GM12874 (cell line): ENCODE measurements around the gene SLC6A2.

Experiments
- TF ChIP-seq, protein P1 (sequence below): IDR thresholded peaks from 2 replicates; pipeline ENCODE4 v1.5.1; 2011; ENCODE audit warnings: low read depth, mild to moderate bottlenecking, control low read depth, low read length, moderate library complexity; ENCODE audit not compliant: insufficient read depth

The SLC6A2 gene

DNA sequence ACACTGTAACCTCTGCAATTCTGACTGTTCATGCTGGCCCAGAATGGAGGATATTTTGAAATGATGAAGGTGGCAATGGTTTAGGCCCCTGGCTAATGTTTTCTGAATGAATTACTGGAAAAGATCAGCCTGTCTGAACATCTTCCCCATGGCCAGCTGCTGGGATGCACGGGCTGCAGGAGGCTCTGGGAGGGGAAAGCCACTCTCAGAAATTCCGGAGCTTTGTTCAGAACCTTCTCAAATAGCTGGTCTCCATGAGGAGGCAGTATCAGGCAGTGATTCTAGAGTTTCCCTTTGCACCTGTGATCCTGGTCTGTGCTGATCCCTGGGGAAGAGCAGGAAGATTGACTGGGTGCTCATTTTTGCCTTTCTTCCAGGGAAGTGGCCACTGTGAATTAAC lies 5.0 kb downstream of the SLC6A2 start:
- TF ChIP-seq, protein P1, sequence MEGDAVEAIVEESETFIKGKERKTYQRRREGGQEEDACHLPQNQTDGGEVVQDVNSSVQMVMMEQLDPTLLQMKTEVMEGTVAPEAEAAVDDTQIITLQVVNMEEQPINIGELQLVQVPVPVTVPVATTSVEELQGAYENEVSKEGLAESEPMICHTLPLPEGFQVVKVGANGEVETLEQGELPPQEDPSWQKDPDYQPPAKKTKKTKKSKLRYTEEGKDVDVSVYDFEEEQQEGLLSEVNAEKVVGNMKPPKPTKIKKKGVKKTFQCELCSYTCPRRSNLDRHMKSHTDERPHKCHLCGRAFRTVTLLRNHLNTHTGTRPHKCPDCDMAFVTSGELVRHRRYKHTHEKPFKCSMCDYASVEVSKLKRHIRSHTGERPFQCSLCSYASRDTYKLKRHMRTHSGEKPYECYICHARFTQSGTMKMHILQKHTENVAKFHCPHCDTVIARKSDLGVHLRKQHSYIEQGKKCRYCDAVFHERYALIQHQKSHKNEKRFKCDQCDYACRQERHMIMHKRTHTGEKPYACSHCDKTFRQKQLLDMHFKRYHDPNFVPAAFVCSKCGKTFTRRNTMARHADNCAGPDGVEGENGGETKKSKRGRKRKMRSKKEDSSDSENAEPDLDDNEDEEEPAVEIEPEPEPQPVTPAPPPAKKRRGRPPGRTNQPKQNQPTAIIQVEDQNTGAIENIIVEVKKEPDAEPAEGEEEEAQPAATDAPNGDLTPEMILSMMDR = no peak

DNA sequence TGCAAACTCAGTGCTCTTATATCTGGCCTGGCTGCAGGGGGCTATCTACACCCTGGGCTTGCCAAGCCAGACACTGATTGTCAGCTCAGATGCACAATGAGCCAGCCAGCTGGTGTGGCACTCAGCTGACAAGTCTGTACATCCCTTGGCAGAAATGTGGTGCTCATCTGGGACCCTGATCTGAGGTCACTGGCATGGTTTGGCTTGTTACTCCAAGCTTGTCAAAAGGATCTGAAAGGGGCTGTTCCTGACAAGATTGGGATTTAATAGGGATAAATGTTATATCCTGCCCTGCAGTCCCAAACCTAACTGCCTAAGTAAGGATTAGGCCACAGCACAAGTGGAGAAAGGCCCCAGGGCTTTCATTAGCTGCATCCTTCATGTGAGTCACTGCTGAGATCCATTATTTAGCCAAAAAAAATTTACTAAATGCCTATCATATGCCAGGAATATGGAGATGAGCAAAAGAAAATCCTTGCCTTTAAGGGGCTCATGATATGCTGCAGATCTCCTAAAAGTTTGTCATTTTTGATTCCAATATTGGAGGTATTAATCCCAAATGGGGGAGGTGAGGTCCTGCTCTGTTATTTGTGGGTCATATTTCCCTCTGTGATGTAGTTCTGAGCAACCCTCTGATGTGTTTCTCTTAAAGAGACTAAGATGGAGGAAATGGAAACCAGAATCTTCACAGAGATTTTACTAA lies 6.3 kb downstream of the SLC6A2 start:
- TF ChIP-seq, protein P1 = no peak

DNA sequence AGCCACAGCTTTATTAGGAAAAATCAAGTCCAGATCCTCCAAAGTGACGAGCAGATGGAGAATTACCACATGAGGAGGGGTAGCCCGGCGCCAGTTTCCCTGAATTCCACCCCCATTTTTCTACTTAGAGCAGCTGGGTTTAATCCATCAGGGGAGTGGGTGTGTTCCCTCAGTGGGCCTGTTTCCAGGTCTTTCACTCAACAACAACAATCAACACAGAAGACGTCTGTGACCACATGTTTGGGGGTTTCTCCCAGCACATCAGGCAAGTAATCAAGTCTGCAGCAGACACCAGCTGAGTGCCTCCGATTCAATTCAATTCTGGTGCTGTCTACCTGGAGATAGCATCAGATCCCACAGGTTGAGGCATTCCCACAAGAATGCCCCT lies 6.8 kb downstream of the SLC6A2 start:
- TF ChIP-seq, protein P1 = no peak

DNA sequence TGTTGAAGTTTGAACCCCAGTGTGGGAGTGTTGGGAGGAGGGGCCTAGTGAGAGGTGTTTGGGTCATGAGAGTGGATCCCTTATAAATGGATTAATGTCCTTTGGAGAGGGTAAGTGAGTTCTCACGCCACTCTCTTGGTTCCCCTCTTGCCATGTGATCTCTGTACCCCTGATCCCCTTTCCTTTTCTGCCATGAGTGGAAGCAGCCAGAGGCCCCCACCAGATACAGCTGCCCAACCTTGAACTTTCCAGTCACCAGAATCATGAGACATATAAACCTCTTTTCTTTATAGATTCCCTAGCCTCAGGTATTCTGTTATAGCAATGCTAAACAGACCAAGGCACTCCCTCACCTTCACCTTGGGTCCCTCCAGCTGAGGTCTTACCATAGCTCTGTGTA lies 7.4 kb downstream of the SLC6A2 start:
- TF ChIP-seq, protein P1 = no peak

DNA sequence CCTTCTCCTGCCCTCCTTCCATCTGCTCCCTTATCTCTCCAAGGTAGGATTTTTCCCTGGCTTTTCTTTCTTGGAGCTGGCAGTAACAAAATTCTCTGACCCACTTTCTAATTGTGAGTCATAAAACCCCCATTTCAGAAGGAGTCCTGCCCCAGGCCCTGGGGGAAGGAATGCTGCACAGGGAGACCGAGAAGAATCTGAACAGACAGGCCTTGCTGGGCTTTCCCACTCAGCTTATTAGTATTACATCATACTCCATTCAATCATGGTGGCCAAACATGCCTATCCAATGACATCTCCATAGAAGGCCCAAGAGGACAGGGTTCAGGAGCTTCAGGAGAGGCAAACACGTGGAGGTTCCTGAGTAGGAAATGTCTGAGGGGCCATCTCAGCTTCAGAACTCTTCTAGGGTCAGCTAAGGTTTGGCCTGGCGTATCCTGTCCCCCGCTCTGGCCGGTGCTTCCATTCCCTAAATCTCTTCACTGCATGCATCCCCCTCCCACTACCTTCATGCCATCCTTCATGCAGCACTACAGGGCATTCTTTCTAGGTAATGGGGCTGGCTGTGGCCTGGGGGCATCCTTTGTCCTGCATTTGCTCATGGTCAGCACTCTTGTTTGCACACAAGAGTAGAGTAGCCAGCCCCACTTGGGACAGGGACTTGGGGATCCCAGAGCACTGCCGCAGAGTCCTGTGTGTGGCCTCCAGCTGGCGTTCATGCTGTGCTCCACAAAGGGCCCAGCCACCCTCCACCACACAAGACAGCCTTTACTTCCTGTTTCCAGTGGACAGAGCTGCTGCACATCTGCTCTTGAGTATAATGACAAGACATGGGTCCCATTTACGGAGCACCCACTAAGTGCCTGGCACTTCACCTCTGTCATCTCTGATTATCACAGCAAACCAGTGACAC lies 8.2 kb downstream of the SLC6A2 start:
- TF ChIP-seq, protein P1 = no peak

DNA sequence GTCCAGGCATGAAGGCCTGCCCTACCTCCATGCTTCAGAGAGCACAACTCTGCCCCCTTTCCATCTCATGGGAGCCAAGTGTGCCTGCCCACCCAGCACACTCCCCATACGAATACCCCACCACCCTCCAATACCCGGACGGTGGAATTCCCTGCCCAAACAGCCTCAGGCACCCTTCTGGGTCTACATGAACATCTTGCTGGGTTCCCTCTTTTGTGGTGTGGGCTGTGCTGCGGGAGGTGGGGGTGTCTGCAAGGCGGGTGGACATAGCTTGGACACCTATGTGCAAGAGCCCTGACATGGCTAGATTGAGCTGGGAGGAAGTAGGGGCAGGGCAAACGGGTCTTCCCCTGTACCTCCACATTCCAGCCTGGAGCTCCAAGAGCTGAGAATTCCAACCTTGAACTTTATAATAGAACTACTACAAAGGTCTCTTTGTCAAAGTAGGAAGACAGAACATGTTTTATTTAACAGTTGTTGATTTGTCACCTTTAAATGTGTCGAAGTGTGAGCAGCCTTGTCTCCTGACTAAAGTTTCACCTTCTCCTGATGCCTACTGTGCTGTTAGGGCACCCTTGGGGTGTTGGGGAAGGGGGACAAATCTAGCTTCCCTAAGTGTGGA lies 9.1 kb downstream of the SLC6A2 start:
- TF ChIP-seq, protein P1 = no peak

DNA sequence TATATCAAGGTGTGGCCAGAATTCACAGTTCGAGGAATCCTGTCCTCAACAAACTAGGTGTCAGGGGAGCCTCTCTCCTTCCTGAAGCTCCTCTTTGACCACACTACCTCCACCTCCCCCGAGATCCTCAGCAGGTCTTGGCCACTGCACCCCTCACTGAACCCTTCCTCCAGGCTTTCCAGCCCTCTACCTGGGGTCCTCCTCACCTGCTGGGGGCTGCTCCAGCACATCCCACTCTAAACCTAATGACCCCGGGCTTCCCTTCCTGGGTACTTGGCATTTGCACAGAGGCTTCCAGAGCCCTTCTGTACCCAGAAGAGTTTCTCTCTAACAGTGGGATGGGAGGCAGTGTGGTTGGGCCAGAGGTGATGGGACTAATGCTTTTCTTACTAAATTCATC lies 9.7 kb downstream of the SLC6A2 start:
- TF ChIP-seq, protein P1 = no peak
